ENCODE results near the gene DRC7.

The DRC7 gene

GRCh38 chr16:57760357-57761160, 66.0 kb downstream of the DRC7 start:
- DNase-seq (ENCODE audit: extremely low spot score) = no peak
- TF ChIP-seq ELF4 (IDR thresholded peaks at IDR 0.05) = no peak
- no peak for TF ChIP-seq NFRKB (IDR thresholded peaks at IDR 0.05)
- TF ChIP-seq ZNF384 (IDR thresholded peaks at IDR 0.05) = no peak
- no peak for TF ChIP-seq SP1 (IDR thresholded peaks at IDR 0.05)
- TF ChIP-seq SUZ12 (IDR thresholded peaks at IDR 0.05) = no peak
- no peak for TF ChIP-seq LEF1 (IDR thresholded peaks at IDR 0.05; ENCODE audit: borderline replicate concordance)
- no peak for TF ChIP-seq ARNT (IDR thresholded peaks at IDR 0.05)
- no peak for TF ChIP-seq L3MBTL2 (conservative IDR thresholded peaks at IDR 0.05)
- TF ChIP-seq PKNOX1 (IDR thresholded peaks at IDR 0.05) = no peak
- TF ChIP-seq FOXK2 (IDR thresholded peaks at IDR 0.05) = no peak
- TF ChIP-seq BHLHE40 (IDR thresholded peaks at IDR 0.05; ENCODE audit: borderline replicate concordance) = no peak
- TF ChIP-seq FOXA1 (IDR thresholded peaks at IDR 0.05) = no peak
- ChIA-PET POLR2A (interaction anchor here (0.8 kb wide), 1 partner anchor 25 kb away, joined by 5 read pairs; the partner anchor contains the start of gene KATNB1), CTCF (no interaction called here)

- ChIA-PET CTCF (interaction anchor here (1.0 kb wide), 1 partner anchor 102 kb away, joined by 3 read pairs; no protein-coding TSS in a partner anchor), POLR2A (interaction anchor here (0.9 kb wide), 1 partner anchor 26 kb away, joined by 4 read pairs; the partner anchor contains the start of gene KATNB1)
- no peak for DNase-seq (ENCODE audit: extremely low spot score)
- TF ChIP-seq CTBP1 (IDR thresholded peaks at IDR 0.05; ENCODE audit: borderline replicate concordance) = no peak
- TF ChIP-seq ARNT (IDR thresholded peaks at IDR 0.05) = no peak
- TF ChIP-seq L3MBTL2 (conservative IDR thresholded peaks at IDR 0.05) = no peak
- TF ChIP-seq SUZ12 (IDR thresholded peaks at IDR 0.05) = no peak
- TF ChIP-seq FOXM1 (IDR thresholded peaks at IDR 0.05; ENCODE audit: borderline replicate concordance) = no peak
- TF ChIP-seq FOXA1 (IDR thresholded peaks at IDR 0.05) = no peak
- no peak for TF ChIP-seq NFRKB (IDR thresholded peaks at IDR 0.05)
- TF ChIP-seq BHLHE40 (IDR thresholded peaks at IDR 0.05; ENCODE audit: borderline replicate concordance) = no peak
- no peak for TF ChIP-seq ELF4 (IDR thresholded peaks at IDR 0.05)
- no peak for TF ChIP-seq FOXK2 (IDR thresholded peaks at IDR 0.05)
- TF ChIP-seq TARDBP (IDR thresholded peaks at IDR 0.05) = no peak
- TF ChIP-seq SP1 (IDR thresholded peaks at IDR 0.05) = no peak
- TF ChIP-seq HDGF (IDR thresholded peaks at IDR 0.05; ENCODE audit: borderline replicate concordance) = no peak
- TF ChIP-seq ZNF384 (IDR thresholded peaks at IDR 0.05) = no peak
- no peak for TF ChIP-seq PKNOX1 (IDR thresholded peaks at IDR 0.05)
- TF ChIP-seq LEF1 (IDR thresholded peaks at IDR 0.05; ENCODE audit: borderline replicate concordance) = no peak
Measured at GRCh38 chr16:57761301-57761700, 66.7 kb downstream of the DRC7 start.

- ChIA-PET CTCF (interaction anchor here (1.0 kb wide), 1 partner anchor 101 kb away, joined by 3 read pairs; no protein-coding TSS in a partner anchor), POLR2A (interaction anchor here (0.9 kb wide), 1 partner anchor 27 kb away, joined by 4 read pairs; the partner anchor contains the start of gene KATNB1)
- no peak for DNase-seq (ENCODE audit: extremely low spot score)
- TF ChIP-seq FOXK2 (IDR thresholded peaks at IDR 0.05) = no peak
Measured at GRCh38 chr16:57761957-57762356, 67.4 kb downstream of the DRC7 start.

- ChIA-PET POLR2A (interaction anchor here (0.9 kb wide), 1 partner anchor 27 kb away, joined by 4 read pairs; the partner anchor contains the start of gene KATNB1), CTCF (interaction anchor here (0.6 kb wide), 1 partner anchor 535 kb away, joined by 3 read pairs; no protein-coding TSS in a partner anchor)
- TF ChIP-seq SP1 (IDR thresholded peaks at IDR 0.05) (no peak), FOXK2 (IDR thresholded peaks at IDR 0.05) (no peak)
- no peak for DNase-seq (ENCODE audit: extremely low spot score)
Measured at GRCh38 chr16:57762365-57763040, 67.9 kb downstream of the DRC7 start.

GRCh38 chr16:57763285-57764005, 68.8 kb downstream of the DRC7 start:
- CTCF ChIA-PET = no interaction called here
- DNase-seq (ENCODE audit: extremely low spot score) = no peak
- TF ChIP-seq HDGF (IDR thresholded peaks at IDR 0.05; ENCODE audit: borderline replicate concordance) = no peak
- no peak for TF ChIP-seq PKNOX1 (IDR thresholded peaks at IDR 0.05)
- TF ChIP-seq ARNT (IDR thresholded peaks at IDR 0.05) = no peak
- no peak for TF ChIP-seq ZNF384 (IDR thresholded peaks at IDR 0.05)
- TF ChIP-seq FOXK2 (IDR thresholded peaks at IDR 0.05) = no peak
- TF ChIP-seq NFRKB (IDR thresholded peaks at IDR 0.05) = no peak
- no peak for TF ChIP-seq CTBP1 (IDR thresholded peaks at IDR 0.05; ENCODE audit: borderline replicate concordance)
- TF ChIP-seq SP1 (IDR thresholded peaks at IDR 0.05) = no peak
- no peak for TF ChIP-seq BHLHE40 (IDR thresholded peaks at IDR 0.05; ENCODE audit: borderline replicate concordance)
- TF ChIP-seq LEF1 (IDR thresholded peaks at IDR 0.05; ENCODE audit: borderline replicate concordance) = no peak
- TF ChIP-seq TARDBP (IDR thresholded peaks at IDR 0.05) = no peak
- no peak for TF ChIP-seq L3MBTL2 (conservative IDR thresholded peaks at IDR 0.05)
- POLR2A ChIA-PET = no interaction called here

GRCh38 chr16:57764006-57764340, 69.4 kb downstream of the DRC7 start:
- TF ChIP-seq ELF4 (IDR thresholded peaks at IDR 0.05) = no peak
- TF ChIP-seq ZNF384 (IDR thresholded peaks at IDR 0.05) = no peak
- TF ChIP-seq BHLHE40 (IDR thresholded peaks at IDR 0.05; ENCODE audit: borderline replicate concordance) = no peak
- ChIA-PET POLR2A (interaction anchor here (1.6 kb wide), 1 partner anchor 28 kb away, joined by 3 read pairs; no protein-coding TSS in a partner anchor), CTCF (no interaction called here)
- no peak for DNase-seq (ENCODE audit: extremely low spot score)
